Activated naive CD8-positive, alpha-beta T cell (primary cell): ENCODE measurements around the gene CCDC57.

Experiments
- H3K27ac Mint-ChIP-seq: one replicate; pipeline ENCODE4 v1.8.0; 2021; ENCODE audit warnings: mixed read lengths
- H3K27me3 Mint-ChIP-seq: one replicate; pipeline ENCODE4 v1.8.0; 2021; ENCODE audit warnings: mixed read lengths
- H3K36me3 Mint-ChIP-seq: one replicate; pipeline ENCODE4 v1.8.0; 2021; ENCODE audit warnings: mixed read lengths
- H3K4me1 Mint-ChIP-seq: one replicate; pipeline ENCODE4 v1.8.0; 2021; ENCODE audit warnings: low read depth, mixed read lengths
- H3K4me3 Mint-ChIP-seq: one replicate; pipeline ENCODE4 v1.8.0; 2021; ENCODE audit warnings: mild to moderate bottlenecking, mixed read lengths
- H3K9me3 Mint-ChIP-seq: one replicate; pipeline ENCODE4 v1.8.0; 2021; ENCODE audit warnings: low read depth, mixed read lengths

The CCDC57 gene

DNA sequence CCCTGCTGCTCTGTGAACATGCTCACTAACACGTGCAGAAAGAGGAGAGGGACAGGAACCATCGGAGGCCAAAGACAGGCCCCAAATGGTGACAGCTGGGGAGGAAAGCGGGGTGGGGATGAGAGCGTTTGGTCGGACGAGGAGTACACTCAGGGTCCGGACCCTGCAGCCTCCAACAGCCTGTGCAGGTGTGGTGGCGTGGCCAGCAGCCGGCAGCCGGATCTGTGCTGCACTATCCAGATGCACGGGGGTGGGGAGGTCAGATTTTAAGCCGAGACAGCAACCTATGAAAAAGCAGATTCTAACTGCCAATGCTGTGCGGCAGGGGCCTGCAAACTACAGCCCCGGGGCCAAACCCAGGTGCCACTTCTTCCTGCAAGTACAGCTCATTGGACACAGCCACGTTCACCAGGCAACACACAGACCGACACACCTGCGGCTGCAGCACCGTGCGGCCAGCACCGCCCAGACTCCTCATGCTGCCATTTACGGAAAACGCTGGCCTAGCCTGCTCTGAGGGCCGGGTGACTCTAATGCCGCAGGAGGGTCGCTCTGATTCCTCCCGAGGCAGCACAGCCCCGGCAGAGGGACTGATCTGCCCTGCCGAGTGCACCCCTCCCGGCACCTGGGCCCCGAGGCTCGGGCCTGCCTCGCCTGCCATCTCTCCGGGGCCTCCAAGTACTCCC, 37.4 kb upstream of the CCDC57 start:
- peaks cover 6% of the 10 kb centered on the region for H3K36me3 Mint-ChIP-seq
- H3K4me1 Mint-ChIP-seq: peaks cover 14% of the 10 kb centered on the region
- H3K9me3 Mint-ChIP-seq: no peaks in the 10 kb centered on the region
- H3K27ac Mint-ChIP-seq: no peak overlapping the region
- H3K27me3 Mint-ChIP-seq: no peaks in the 10 kb centered on the region
- no peak overlapping the region for H3K4me3 Mint-ChIP-seq

DNA sequence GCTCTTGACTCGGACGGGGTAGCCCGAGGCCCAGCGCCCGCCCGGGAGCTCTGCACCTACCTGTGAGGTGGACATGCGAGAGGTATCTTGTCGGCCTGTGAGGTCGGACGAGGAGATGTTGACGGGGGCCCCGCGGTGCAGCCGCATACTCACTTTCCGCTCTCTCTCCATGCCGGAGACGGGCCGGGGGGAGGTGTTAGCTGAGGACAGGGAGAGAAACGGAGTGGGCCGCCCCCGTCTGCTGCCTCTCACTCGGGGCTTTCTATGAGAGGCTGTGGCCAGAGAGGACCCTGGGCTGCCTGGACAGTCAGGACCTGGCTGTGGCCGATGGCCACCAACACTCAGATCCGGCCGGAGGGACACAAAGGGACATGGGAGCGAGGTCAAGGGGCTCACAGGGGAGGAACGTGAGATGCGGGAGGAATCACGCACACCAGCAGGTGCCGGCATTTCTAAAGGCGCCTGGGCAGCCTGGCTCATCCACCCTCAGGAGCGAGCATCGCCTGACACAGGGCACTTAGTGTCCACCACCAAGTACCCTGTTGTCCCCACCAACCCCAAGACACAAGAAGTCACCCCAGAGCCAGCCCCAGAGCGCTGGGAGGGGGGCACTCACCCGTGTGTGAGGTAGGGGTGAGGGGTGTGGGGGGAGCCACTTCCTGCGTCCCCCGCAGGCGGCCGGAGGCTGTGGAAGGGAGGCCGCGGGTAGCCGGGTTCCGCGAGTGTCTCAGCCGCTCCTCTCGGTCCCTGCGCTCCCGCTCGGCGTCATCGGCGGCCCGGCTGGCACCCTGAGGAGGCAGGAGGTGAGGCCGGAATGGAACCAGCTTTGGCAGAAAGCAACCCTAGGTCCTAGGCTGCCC, 36.4 kb upstream of the CCDC57 start:
- Mint-ChIP-seq H3K9me3 (no peaks in the 10 kb centered on the region), H3K27me3 (no peaks in the 10 kb centered on the region), H3K4me1 (peaks cover 19% of the 10 kb centered on the region), H3K27ac (no peak overlapping the region), H3K4me3 (no peak overlapping the region), H3K36me3 (peaks cover 6% of the 10 kb centered on the region)

DNA sequence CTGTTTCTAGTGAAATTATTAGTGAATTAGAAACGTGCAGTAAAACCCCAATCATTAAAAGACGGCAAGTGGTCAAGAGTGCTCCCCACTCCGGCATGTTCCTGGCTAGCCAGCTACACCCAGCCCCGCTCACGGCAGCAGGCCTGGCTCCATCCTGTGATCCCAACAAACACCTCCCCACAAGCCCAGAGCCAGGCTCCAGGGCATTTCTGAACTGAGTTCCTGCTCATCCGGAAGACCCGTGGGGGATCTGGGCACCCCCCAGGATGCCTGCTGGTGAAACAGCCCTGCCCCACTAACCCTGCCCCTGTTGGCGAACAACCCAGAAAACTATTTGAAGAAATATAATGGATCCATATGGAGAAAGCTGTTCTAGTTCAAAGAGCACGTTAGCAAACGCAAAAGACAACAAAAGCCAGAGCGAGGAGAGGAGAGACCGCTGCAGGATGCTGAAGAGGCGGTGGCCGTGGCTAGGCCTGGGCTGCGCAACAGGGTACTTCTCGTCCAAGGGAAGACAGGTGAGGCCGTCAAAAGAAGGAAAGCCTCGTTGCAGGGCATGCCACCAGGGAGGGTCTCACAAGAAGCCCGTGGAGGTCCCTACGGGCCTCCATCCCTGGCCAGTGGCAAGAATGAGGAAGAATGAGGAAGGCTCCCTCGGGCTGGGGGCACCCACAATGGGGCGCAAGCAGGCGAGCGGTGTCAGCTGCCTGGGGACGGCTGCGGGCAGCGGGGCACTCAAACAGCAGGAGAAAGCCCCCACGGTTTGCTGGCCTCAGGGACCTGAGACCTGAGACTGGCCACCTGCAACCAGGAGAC, 35.4 kb upstream of the CCDC57 start:
- H3K27ac Mint-ChIP-seq: peak overlapping the region; percentile 64
- no peak overlapping the region for H3K4me3 Mint-ChIP-seq
- H3K27me3 Mint-ChIP-seq: no peaks in the 10 kb centered on the region
- no peaks in the 10 kb centered on the region for H3K9me3 Mint-ChIP-seq
- H3K4me1 Mint-ChIP-seq: peaks cover 19% of the 10 kb centered on the region
- peaks cover 6% of the 10 kb centered on the region for H3K36me3 Mint-ChIP-seq

DNA sequence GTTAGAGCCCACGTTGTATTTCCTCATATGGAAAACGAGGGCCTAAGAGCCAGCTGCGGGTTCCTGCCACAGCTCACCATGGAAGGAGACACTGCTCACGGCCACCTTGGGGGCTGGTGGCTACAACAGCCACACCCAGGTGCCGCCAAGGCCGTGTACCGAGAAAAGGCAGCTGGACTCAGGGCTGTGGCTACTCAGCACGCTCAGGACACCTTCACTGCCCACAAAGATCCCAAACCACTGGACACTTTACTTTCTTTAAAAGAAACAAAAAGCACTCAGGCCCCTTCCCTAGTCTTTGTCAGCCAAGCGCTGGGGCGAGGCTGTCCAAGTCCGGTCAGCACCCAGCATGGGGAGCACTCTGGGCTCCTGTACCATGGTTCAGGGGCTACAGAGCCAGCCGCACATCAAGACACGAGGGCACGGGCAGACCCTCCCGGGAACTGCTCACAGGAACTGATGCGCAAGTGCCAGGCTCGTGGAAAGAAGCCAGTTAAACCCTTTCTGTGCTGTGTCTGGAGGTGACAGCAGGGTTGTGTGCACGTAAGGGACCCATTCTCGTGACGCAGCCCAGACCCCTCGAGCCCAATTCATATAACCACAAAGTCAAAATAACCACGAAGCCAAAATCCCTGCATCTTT, 34.7 kb upstream of the CCDC57 start:
- H3K9me3 Mint-ChIP-seq: no peaks in the 10 kb centered on the region
- peaks cover 23% of the 10 kb centered on the region for H3K4me1 Mint-ChIP-seq
- peak overlapping the region; percentile 64 for H3K27ac Mint-ChIP-seq
- no peak overlapping the region for H3K4me3 Mint-ChIP-seq
- H3K36me3 Mint-ChIP-seq: peaks cover 4% of the 10 kb centered on the region
- H3K27me3 Mint-ChIP-seq: no peaks in the 10 kb centered on the region

DNA sequence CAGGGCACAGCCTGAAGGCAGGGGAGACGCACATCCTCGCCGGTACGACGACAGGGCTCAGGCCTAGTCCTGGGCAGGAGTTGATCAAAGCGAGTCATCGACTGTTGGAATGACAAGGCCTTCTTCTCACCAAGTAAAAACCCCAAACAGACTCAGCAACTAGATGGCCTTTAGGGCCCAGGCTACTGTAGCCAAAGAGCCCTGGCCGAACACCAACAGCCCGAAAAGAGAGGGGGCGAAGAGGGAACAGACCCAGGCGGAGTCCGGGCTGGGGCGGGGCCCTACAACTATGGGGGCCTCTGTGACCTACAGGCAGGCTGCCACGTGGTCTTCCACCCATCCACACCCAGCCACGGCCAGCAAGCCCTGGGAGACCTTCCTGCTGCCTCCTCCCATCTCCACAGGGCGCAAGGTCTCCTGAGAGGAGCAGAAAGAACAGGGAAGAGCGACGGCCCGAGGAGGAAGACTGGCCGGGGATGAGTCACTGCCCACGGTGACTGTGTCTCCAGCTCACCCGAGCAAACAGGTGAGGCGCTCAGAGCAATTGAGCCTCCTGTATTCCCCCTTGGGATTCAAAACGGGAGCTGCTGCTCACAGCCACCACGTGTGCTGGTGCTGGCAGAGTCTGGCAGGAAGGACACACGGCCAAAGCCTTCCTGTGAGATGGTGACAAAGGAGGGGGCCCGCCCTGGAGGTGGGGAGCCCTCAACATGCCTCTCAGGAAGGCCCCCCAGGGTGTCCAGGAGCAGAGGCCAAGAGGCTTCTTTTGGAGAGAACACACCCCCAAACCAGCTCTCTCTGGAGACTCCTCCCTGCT, 33.9 kb upstream of the CCDC57 start:
- no peak overlapping the region for H3K4me3 Mint-ChIP-seq
- H3K27ac Mint-ChIP-seq: no peak overlapping the region
- no peaks in the 10 kb centered on the region for H3K9me3 Mint-ChIP-seq
- no peaks in the 10 kb centered on the region for H3K27me3 Mint-ChIP-seq
- peaks cover 26% of the 10 kb centered on the region for H3K4me1 Mint-ChIP-seq
- H3K36me3 Mint-ChIP-seq: peaks cover 3% of the 10 kb centered on the region

DNA sequence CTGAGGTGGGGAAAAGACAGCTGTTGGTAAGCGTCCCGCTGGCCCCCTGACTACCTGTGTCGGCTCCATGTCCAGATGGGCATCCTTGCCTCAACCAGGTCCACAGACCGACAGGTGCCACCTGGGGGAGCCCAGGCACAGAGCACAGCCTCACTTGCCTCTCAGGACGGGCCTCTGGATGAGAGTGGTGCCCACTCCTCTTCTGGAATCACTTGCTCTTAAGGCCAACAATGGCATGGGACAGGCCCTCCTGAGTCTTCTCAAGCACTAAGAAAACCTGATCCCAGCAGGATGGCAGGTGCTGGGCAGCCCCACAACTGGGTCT, 33.4 kb upstream of the CCDC57 start:
- no peak overlapping the region for H3K27ac Mint-ChIP-seq
- H3K9me3 Mint-ChIP-seq: no peaks in the 10 kb centered on the region
- H3K4me1 Mint-ChIP-seq: peaks cover 28% of the 10 kb centered on the region
- H3K4me3 Mint-ChIP-seq: no peak overlapping the region
- H3K27me3 Mint-ChIP-seq: no peaks in the 10 kb centered on the region
- H3K36me3 Mint-ChIP-seq: peaks cover 3% of the 10 kb centered on the region

DNA sequence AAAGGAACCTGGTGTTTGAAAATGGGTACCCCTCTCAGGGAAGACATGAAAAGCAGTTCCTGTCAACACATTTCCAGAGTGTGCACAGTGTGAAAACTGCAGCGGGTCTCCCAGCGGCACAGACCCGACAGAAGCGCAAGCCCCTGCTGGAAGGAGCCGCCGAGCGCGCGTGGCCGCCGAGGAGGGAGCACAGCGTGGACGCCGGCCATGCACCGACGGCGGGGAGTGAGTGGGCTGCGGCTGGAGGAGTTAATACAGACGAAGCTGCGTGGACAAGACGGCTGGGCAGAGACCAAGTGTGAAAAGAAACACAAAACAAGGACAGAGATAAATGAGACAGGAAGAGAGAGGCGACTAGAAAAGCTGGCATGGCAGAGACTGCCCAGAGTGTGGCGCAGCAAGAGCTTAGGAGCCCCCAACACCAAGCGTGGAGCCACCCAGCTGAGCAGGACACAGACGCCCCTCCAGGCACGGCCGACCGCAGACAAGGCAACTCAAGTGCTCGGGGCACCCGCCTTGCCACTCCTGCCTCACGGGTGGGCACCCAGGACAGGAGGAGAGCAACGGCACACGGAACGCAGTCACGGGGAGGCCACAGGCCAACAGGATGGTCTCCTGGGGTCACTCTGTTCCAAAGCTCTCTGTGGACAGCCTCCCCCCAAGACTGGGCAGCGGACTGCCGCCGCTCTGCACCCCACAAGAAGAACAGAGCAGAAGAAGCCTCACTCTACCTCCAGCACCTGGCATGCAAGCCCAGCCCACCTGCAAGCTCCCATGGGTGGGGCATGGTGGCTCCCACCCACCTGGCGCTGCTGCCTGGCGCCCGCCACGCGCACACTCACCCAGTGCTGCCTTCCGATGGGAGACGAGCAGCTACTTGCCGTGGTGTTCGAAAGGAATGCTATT, 32.7 kb upstream of the CCDC57 start:
- peak overlapping the region; percentile 28 for H3K27ac Mint-ChIP-seq

DNA sequence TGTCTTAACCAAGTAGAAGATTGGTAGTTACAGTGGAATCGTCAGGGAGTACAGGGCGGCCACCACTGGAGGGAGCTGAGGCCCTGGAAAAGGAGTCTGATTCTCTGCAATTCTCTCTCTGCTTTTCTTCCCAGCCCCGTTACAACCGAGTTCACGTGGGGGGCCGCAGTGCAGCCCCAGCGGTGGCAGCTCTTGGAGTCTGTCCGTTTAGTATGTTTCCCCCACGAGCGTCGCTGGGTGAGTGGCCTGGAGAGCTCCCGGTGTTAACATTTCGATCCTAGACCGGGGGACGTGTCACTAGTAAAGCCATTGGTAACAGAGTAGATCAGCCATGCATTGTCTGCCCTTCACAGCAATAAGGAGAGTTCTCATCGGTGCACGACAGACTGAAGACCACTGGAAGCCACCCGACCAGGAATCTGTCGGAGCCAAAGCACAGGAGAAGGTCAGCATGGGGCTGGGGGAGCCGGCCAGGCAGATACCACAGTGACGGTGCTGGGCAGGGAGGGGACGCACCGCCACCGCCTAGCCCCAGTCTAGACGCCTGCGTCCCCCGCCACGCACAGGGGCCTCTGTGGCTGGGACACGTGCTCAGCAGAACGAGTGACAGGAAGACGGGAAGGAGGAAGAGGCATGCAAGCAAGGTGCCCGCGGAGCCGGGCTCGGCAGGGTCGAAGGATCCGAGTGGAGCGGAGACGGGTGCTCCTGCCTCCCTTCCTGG, 31.9 kb upstream of the CCDC57 start:
- Mint-ChIP-seq H3K27ac (peak overlapping the region; percentile 28), H3K9me3 (no peaks in the 10 kb centered on the region), H3K4me1 (peaks cover 36% of the 10 kb centered on the region), H3K36me3 (peaks cover 3% of the 10 kb centered on the region), H3K4me3 (no peak overlapping the region), H3K27me3 (no peaks in the 10 kb centered on the region)

More for the DNA sequence above, 32.7 kb upstream of the CCDC57 start:
- H3K4me1 Mint-ChIP-seq: peaks cover 33% of the 10 kb centered on the region
- no peaks in the 10 kb centered on the region for H3K9me3 Mint-ChIP-seq
- H3K27me3 Mint-ChIP-seq: no peaks in the 10 kb centered on the region
- H3K36me3 Mint-ChIP-seq: peaks cover 3% of the 10 kb centered on the region
- H3K4me3 Mint-ChIP-seq: no peak overlapping the region

DNA sequence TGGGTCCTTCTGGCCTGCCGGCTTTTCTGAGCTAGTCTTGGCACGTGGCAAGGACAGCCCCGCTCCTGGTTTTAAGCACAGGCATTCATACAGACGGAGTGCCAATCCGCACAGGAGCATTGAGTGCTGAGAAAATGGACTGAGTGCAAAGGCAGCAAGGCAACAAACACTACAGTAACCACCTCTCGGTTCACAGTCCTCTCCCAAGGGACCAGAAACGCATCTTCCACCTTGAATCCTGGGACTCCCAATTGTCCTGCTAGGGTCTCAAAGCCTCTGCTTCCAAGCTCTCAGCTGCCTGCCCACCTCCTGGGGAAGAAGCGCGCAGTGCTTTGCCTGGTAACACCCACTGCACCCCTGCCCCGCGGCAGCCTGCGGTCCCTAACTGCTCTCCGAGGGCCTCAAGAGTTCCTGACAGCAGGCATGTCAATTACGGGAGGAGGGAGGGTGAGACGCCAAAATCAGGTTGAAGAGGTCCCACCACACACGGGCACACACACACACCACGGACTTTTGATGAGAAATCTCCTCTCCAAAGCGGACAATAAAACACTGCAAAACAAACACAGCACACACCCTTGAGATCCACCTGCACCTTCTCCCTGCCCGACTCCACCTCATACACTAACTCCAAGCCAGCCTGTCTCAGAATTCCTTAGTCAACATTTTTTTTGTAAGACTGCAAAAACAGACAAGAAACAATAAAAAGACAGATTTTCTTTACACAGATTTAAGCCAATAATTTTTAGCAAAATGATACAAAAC, 31.2 kb upstream of the CCDC57 start:
- Mint-ChIP-seq H3K4me1 (peaks cover 40% of the 10 kb centered on the region), H3K27ac (peak overlapping the region; percentile 28), H3K4me3 (no peak overlapping the region), H3K36me3 (peaks cover 3% of the 10 kb centered on the region), H3K9me3 (no peaks in the 10 kb centered on the region), H3K27me3 (no peaks in the 10 kb centered on the region)

DNA sequence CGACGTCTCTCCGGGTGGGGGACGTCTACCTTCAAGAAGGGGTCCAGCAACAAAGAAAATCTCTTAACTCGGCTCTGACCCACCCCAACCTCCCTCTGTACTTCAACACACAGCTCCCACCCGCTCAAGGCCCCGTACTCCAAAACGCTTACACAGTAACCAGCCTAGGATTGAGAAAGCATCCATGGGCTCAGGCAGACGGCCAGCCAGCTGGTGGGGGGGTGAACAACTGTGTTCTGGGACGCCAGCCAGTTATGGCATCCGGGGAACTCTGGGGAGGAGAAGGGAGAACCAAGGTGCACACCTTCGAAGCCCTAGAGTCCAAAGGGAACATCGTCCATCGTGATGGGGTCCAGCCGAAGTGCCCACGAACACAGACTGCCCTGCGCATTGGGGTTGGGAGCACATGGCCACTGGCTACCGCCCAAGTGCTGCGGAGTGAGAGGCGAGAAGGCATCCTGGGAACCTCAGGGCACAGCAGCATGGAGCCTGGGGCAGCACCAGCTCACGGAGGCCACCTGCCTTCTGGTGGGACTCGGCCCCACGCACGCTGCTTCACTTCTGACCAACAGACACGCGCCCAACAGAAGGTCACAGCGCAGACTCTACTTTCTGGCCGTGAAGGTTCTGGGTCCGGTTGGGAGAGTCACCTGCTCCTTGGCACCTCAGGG, 30.5 kb upstream of the CCDC57 start:
- Mint-ChIP-seq H3K27me3 (no peaks in the 10 kb centered on the region), H3K36me3 (peaks cover 2% of the 10 kb centered on the region), H3K27ac (no peak overlapping the region), H3K4me1 (peaks cover 44% of the 10 kb centered on the region), H3K4me3 (no peak overlapping the region), H3K9me3 (no peaks in the 10 kb centered on the region)

DNA sequence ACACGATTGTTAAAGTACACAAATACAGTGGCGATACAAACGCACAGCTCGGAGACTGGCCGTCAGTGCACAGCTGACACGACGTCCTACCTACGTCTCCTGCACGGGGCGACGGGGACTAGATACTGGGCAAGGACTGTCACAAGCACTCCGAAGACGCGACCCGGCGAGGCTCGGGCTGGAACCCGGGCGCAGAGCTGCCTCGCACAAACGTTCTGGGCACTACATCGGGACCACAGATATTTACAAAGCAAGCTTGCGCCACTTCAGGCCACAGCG, 30.0 kb upstream of the CCDC57 start:
- Mint-ChIP-seq H3K27me3 (no peaks in the 10 kb centered on the region), H3K36me3 (no peaks in the 10 kb centered on the region), H3K9me3 (no peaks in the 10 kb centered on the region), H3K27ac (no peak overlapping the region), H3K4me3 (no peak overlapping the region), H3K4me1 (peaks cover 41% of the 10 kb centered on the region)
